GM19468 (cell line): Measurements from ENCODE around the gene OR11H6.
"Not testable (repeated sequence)": the region's sequence is repeated elsewhere in the genome, so short reads cannot be mapped to it uniquely, and the experiment has no call there.

Source experiments
- ATAC-seq: cut with Tn5 transposase; IDR thresholded peaks from one replicate; pipeline ENCODE4 v1.9.1; 2021; ENCODE audit warnings: mild to moderate bottlenecking, moderate library complexity, moderate number of reproducible peaks; ENCODE audit not compliant: unreplicated experiment; ENCODE audit errors: extremely low read depth

Gene OR11H6

GRCh38 chr14:20247646-20248246 lies 24.2 kb downstream of the OR11H6 start:
- ATAC-seq = no peak

DNA sequence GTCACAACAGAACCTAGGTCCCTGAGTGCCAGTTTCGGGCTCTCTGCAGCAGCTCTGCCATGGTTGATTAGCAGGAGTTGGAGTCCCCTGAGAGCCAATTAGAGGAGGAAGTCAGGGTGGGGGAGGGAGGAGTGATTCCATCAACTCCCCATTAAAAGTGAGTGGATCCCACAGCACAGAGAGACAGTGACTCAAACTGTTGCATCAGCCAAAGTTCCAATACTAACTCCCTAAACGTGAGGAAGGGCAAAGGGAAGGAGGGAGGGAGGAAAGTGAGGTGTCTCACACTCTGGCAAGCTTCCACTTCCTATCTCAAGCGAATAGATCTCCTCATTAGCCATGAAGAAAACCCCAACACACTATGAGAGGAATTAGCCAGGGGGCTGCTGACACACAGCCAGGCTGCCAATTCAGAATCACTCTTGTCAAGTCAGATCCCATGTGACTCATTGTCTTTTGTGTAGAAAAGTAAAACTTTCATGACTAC lies 39.2 kb downstream of the OR11H6 start:
- ATAC-seq = no peak

DNA sequence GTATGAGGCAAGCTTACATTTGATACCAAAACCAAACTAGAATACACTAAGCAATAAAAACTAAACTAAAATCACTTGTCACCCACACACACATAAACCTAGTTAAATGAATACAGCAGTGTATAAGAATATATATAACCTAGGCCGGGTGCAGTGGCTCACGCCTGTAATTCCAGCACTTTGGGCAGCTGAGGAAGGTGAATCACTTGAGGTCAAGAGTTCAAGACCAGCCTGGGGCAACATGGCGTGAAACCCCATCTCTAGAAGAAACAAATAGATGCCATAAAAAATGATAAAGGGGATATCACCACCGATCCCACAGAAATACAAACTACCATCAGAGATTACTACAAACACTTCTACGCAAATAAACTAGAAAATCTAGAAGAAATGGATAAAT lies 40.9 kb downstream of the OR11H6 start:
- ATAC-seq = not testable (repeated sequence)

- no peak for ATAC-seq
Measured at GRCh38 chr14:20274062-20274461, 50.6 kb downstream of the OR11H6 start.
